ENCODE data around the gene DENND4C.

The DENND4C gene

GRCh38 chr9:19420877-19421276 is 190.4 kb downstream of the DENND4C start:
- DNase-seq: no peak

All from CD4-positive, alpha-beta T cell treated with Interleukin-6 for 4 hours (primary cell).